Activated CD8-positive, alpha-beta memory T cell treated with anti-CD3 and anti-CD28 coated beads, Interleukin-2, amount 10 ng/mL, durations not matched to agents 7 days and 5 days (primary cell): ENCODE measurements around the gene CADPS. TPM values are rescaled to one million over a fixed set of nuclear protein-coding genes. Genes with fewer than 3 reads are reported as not detected.
A peak's percentile ranks its signal among the peaks of the same experiment; 100 is the strongest.

Experiments used
- ATAC-seq: fragments of 150-1000 bp; cut with Tn5 transposase; one replicate; pipeline ENCODE4 v1.10.0; 2021; ENCODE audit warnings: moderate library complexity
- CTCF ChIA-PET: fragments of 350-600 bp; sonication (Branson Sonifier 250); formaldehyde crosslinking; loops from one replicate; lab custom pipeline; 2021; ENCODE audit warnings: antibody characterized with exemption; lab: Charles Lee
- DNase-seq: peaks from one replicate; pipeline ENCODE4 v3.0.0-alpha.2; 2020
- H3K27ac Mint-ChIP-seq: one replicate; pipeline ENCODE4 v1.8.0; 2021; ENCODE audit warnings: mild to moderate bottlenecking, mixed read lengths
- H3K27me3 Mint-ChIP-seq: one replicate; pipeline ENCODE4 v1.8.0; 2021; ENCODE audit warnings: mixed read lengths
- H3K36me3 Mint-ChIP-seq: one replicate; pipeline ENCODE4 v1.8.0; 2021; ENCODE audit warnings: mild to moderate bottlenecking, mixed read lengths
- H3K4me1 Mint-ChIP-seq: one replicate; pipeline ENCODE4 v1.8.0; 2021; ENCODE audit warnings: mixed read lengths
- H3K4me3 Mint-ChIP-seq: one replicate; pipeline ENCODE4 v1.8.0; 2021; ENCODE audit warnings: mild to moderate bottlenecking, moderate library complexity, mixed read lengths
- H3K9me3 Mint-ChIP-seq: one replicate; pipeline ENCODE4 v1.8.0; 2022; ENCODE audit warnings: low read depth, mixed read lengths
- total RNA-seq, 2 experiments: library from RNA; stranded (reverse); gene quantifications; one replicate each; pipeline ENCODE4 v1.2.3, GENCODE V29; 2021

CADPS gene
- total RNA-seq, 2 experiments from 2014 or later, result not detected

- Mint-ChIP-seq H3K27me3 (no peaks in the 10 kb centered on the region), H3K4me3 (no peak overlapping the region), H3K4me1 (no peaks in the 10 kb centered on the region), H3K9me3 (no peaks in the 10 kb centered on the region), H3K27ac (no peak overlapping the region), H3K36me3 (no peaks in the 10 kb centered on the region)
- ATAC-seq, result no peak
- DNase-seq, result no peak
- CTCF ChIA-PET, result no interaction called here
Measured at GRCh38 chr3:62888778-62889177, 13.6 kb upstream of the CADPS start.

- no peaks in the 10 kb centered on the region for H3K4me1 Mint-ChIP-seq
- H3K9me3 Mint-ChIP-seq, result no peaks in the 10 kb centered on the region
- H3K36me3 Mint-ChIP-seq, result no peaks in the 10 kb centered on the region
- CTCF ChIA-PET, result no interaction called here
- no peak overlapping the region for H3K27ac Mint-ChIP-seq
- no peak for ATAC-seq
- no peak for DNase-seq
- H3K27me3 Mint-ChIP-seq, result no peaks in the 10 kb centered on the region
- no peak overlapping the region for H3K4me3 Mint-ChIP-seq
Measured at GRCh38 chr3:62888180-62888579, 13.0 kb upstream of the CADPS start.

GRCh38 chr3:62885136-62885535 lies 9.9 kb upstream of the CADPS start:
- no peaks in the 10 kb centered on the region for H3K9me3 Mint-ChIP-seq
- H3K4me3 Mint-ChIP-seq, result no peak overlapping the region
- CTCF ChIA-PET, result no interaction called here
- no peaks in the 10 kb centered on the region for H3K27me3 Mint-ChIP-seq
- no peak overlapping the region for H3K27ac Mint-ChIP-seq
- H3K4me1 Mint-ChIP-seq, result no peaks in the 10 kb centered on the region
- no peak for ATAC-seq
- no peaks in the 10 kb centered on the region for H3K36me3 Mint-ChIP-seq
- no peak for DNase-seq

- no peaks in the 10 kb centered on the region for H3K4me1 Mint-ChIP-seq
- no peaks in the 10 kb centered on the region for H3K9me3 Mint-ChIP-seq
- H3K4me3 Mint-ChIP-seq, result no peak overlapping the region
- CTCF ChIA-PET, result no interaction called here
- no peaks in the 10 kb centered on the region for H3K36me3 Mint-ChIP-seq
- H3K27ac Mint-ChIP-seq, result no peak overlapping the region
- H3K27me3 Mint-ChIP-seq, result no peaks in the 10 kb centered on the region
- DNase-seq, result no peak
- no peak for ATAC-seq
Measured at GRCh38 chr3:62884096-62884870, 9.1 kb upstream of the CADPS start.

- DNase-seq (no peak), ATAC-seq (no peak)
- no peaks in the 10 kb centered on the region for H3K27me3 Mint-ChIP-seq
- H3K27ac Mint-ChIP-seq, result no peak overlapping the region
- H3K9me3 Mint-ChIP-seq, result no peaks in the 10 kb centered on the region
- H3K4me1 Mint-ChIP-seq, result no peaks in the 10 kb centered on the region
- no peaks in the 10 kb centered on the region for H3K36me3 Mint-ChIP-seq
- H3K4me3 Mint-ChIP-seq, result no peak overlapping the region
- CTCF ChIA-PET, result no interaction called here
Measured at GRCh38 chr3:62882676-62883200, 7.5 kb upstream of the CADPS start.

- Mint-ChIP-seq H3K27me3 (peaks cover 39% of the 10 kb centered on the region), H3K9me3 (no peaks in the 10 kb centered on the region), H3K4me1 (no peaks in the 10 kb centered on the region), H3K36me3 (no peaks in the 10 kb centered on the region), H3K27ac (no peak overlapping the region), H3K4me3 (no peak overlapping the region)
- ATAC-seq, result no peak
- CTCF ChIA-PET, result no interaction called here
- DNase-seq, result no peak
Measured at GRCh38 chr3:62876064-62876463, 848 bp upstream of the CADPS start.

GRCh38 chr3:62875558-62876002 lies 364 bp upstream of the CADPS start:
- CTCF ChIA-PET, result no interaction called here
- peaks cover 39% of the 10 kb centered on the region for H3K27me3 Mint-ChIP-seq
- H3K4me3 Mint-ChIP-seq, result no peak overlapping the region
- DNase-seq, result no peak
- no peaks in the 10 kb centered on the region for H3K36me3 Mint-ChIP-seq
- no peaks in the 10 kb centered on the region for H3K9me3 Mint-ChIP-seq
- H3K4me1 Mint-ChIP-seq, result no peaks in the 10 kb centered on the region
- H3K27ac Mint-ChIP-seq, result no peak overlapping the region
- no peak for ATAC-seq

GRCh38 chr3:62873761-62874710 lies 1.2 kb downstream of the CADPS start:
- H3K4me1 Mint-ChIP-seq, result no peaks in the 10 kb centered on the region
- H3K36me3 Mint-ChIP-seq, result no peaks in the 10 kb centered on the region
- H3K4me3 Mint-ChIP-seq, result no peak overlapping the region
- peak overlapping the region; percentile 40 for H3K27ac Mint-ChIP-seq
- DNase-seq (no peak), ATAC-seq (no peak)
- no peaks in the 10 kb centered on the region for H3K9me3 Mint-ChIP-seq
- peaks cover 39% of the 10 kb centered on the region for H3K27me3 Mint-ChIP-seq
- CTCF ChIA-PET, result no interaction called here

GRCh38 chr3:62873451-62873760 lies 1.8 kb downstream of the CADPS start:
- H3K4me3 Mint-ChIP-seq, result no peak overlapping the region
- no peaks in the 10 kb centered on the region for H3K9me3 Mint-ChIP-seq
- CTCF ChIA-PET, result no interaction called here
- H3K27ac Mint-ChIP-seq, result no peak overlapping the region
- no peaks in the 10 kb centered on the region for H3K36me3 Mint-ChIP-seq
- no peak for ATAC-seq
- no peaks in the 10 kb centered on the region for H3K4me1 Mint-ChIP-seq
- H3K27me3 Mint-ChIP-seq, result peaks cover 39% of the 10 kb centered on the region
- no peak for DNase-seq

GRCh38 chr3:62872318-62872717 lies 2.9 kb downstream of the CADPS start:
- Mint-ChIP-seq H3K4me3 (no peak overlapping the region), H3K36me3 (no peaks in the 10 kb centered on the region), H3K4me1 (no peaks in the 10 kb centered on the region), H3K27ac (no peak overlapping the region), H3K9me3 (no peaks in the 10 kb centered on the region), H3K27me3 (peaks cover 39% of the 10 kb centered on the region)
- DNase-seq (no peak), ATAC-seq (no peak)
- CTCF ChIA-PET, result no interaction called here

- H3K9me3 Mint-ChIP-seq, result no peaks in the 10 kb centered on the region
- CTCF ChIA-PET, result no interaction called here
- DNase-seq (no peak), ATAC-seq (no peak)
- no peaks in the 10 kb centered on the region for H3K4me1 Mint-ChIP-seq
- H3K27me3 Mint-ChIP-seq, result peaks cover 22% of the 10 kb centered on the region
- no peak overlapping the region for H3K27ac Mint-ChIP-seq
- H3K4me3 Mint-ChIP-seq, result no peak overlapping the region
- H3K36me3 Mint-ChIP-seq, result no peaks in the 10 kb centered on the region
Measured at GRCh38 chr3:62870321-62870720, 4.9 kb downstream of the CADPS start.

GRCh38 chr3:62863648-62864047 lies 11.6 kb downstream of the CADPS start:
- ATAC-seq, result no peak
- CTCF ChIA-PET, result no interaction called here
- Mint-ChIP-seq H3K27me3 (no peaks in the 10 kb centered on the region), H3K9me3 (peaks cover 2% of the 10 kb centered on the region), H3K4me1 (no peaks in the 10 kb centered on the region), H3K36me3 (no peaks in the 10 kb centered on the region), H3K27ac (no peak overlapping the region), H3K4me3 (no peak overlapping the region)
- no peak for DNase-seq

GRCh38 chr3:62859203-62859791 lies 15.9 kb downstream of the CADPS start:
- H3K4me1 Mint-ChIP-seq, result no peaks in the 10 kb centered on the region
- no peak for ATAC-seq
- H3K27ac Mint-ChIP-seq, result no peak overlapping the region
- no peaks in the 10 kb centered on the region for H3K36me3 Mint-ChIP-seq
- CTCF ChIA-PET, result no interaction called here
- H3K9me3 Mint-ChIP-seq, result peaks cover 2% of the 10 kb centered on the region
- H3K4me3 Mint-ChIP-seq, result no peak overlapping the region
- no peak for DNase-seq
- H3K27me3 Mint-ChIP-seq, result no peaks in the 10 kb centered on the region
